HK-2 (cell line): ENCODE measurements around the gene OR52N5.

Source experiments
- DNase-seq: peaks from one replicate; pipeline ENCODE4 v3.0.0-alpha.2; 2018; ENCODE audit not compliant: unreplicated experiment

Gene OR52N5

DNA sequence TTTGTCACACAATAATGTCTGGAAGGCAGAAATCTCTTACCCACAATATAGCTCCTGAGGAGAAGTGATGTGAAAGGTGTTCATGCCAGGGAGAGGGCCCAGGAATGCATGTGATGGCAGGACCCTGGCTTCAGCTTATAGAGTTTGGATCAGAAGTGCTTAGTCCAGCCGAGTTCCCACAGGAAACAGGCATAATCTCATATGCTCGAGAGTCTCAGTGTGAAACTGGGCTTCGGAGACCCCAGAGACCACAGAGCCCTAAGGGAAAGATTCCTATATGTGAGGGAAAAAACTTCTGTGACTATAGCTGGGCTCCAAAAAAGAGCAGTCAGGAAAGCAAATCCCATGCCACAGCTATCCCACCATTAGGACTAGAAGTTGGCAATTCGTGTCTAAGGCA lies at the start of gene OR52N5:
TSS of gene OR52N5 (minus strand) at position 101 of the 400 bp plus-strand sequence. CDS start 4,721 bp downstream, outside the sequence.
- DNase-seq, result no peak

DNA sequence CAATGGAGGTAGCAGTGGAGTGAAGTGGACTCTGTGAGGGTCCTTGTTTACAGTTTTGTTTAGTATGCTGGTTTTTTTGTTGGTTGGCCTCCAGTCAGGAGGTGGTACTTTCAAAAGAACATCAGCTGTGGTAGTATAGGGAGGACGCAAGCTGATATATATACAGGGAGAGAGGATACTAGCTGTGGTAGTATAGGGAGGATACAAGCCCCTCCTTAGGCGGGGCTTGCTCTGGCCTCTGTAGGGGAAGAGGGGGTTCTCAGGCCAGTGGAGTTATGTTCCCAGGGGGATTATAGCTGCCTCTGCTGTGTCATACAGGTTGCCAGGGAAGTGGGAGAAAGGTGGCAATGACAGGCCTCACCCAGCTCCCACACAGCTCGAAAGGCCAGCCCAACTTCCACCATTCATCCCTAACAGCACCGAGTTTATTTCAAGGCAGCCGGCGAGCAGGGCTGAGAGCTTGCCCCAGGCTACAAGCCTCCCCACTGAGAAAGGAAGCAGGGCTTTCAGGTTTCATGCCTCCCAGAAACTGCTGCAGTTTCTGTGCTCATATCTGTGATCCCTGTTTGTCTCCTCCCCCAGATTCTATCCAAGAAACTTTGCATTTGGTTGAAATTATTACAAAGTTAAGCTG lies 48.2 kb upstream of the OR52N5 start:
- no peak for DNase-seq

- DNase-seq, result no peak
These were observed 35.2 kb upstream of the OR52N5 start for GRCh38 chr11:5818245-5818886.

DNA sequence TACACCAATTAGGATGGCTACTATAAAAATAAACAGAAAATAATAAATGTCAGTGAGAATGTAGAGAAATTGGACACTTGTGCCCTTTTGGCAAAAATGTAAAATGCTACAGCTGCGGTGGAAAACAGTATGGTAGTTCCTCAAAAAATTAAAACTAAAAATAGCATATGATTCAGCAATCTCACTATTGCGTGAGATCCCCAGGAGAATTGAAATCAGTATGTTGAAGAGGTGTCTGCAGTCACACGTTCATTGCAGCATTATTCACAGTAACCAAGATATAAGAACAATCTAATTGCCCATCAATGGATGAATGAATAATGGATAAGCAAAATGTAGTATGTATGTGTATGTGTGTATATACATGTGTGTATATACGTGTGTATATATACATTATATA lies 32.4 kb upstream of the OR52N5 start:
- DNase-seq, result no peak

DNA sequence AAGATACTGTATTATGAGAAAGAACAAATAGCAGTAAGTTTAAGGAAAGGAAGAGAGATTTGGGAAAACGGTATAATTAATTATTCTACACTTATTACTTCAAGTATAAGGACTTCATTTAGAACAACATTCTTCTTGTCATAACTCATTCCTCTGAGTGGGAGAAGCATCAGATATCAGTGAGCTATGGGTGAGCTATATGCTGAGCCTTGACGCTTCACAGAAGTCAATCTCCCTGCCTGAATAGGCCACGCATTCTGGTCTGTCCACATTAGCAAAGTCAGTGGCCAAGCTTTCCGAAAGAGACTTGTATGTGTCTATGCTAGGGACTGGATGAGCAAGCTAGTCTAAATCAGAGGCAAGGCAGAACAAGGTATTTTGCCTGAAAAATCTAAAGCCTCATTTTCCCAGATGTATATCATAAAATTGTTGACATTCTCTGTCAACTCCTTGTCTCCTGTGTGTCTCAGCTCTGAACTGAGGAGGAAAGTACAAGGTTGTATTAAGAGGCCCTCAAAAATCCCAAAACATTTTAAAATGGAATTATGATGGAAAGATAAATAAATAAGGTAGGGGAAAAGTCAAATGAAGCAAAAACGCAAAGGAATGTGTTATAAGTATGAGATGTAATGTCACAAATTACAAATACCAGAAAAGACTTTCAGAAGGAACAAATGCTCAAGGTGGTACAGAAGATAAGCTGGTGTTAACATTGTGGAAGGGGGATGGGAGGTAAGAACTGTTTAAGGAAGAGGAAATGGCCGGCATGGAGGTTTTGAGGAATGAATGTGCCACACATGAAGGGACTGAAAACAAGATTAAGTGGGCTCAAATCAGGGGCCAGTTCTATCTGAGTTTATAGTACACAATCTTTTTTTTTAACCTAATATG lies 27.0 kb upstream of the OR52N5 start:
- DNase-seq, result no peak

DNA sequence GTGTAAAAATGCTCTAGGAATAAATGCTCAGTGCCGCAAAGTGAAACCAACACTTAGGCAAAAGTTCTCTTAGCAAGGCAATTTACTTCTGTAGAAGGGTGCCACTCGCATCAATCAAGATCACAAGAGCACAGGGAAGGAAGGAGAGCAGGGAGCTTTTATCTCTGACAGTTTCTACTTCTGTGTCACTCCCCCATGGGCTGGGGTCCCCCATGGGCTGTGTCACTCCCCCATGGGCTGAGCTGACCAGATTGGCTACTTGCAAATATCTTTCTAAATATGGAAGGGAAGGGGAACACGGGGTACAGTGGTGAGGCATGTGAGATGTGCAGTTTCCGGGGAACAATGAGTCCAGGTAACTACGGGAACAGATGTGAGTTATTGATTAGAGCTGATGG lies 26.0 kb upstream of the OR52N5 start:
- DNase-seq, result no peak

DNA sequence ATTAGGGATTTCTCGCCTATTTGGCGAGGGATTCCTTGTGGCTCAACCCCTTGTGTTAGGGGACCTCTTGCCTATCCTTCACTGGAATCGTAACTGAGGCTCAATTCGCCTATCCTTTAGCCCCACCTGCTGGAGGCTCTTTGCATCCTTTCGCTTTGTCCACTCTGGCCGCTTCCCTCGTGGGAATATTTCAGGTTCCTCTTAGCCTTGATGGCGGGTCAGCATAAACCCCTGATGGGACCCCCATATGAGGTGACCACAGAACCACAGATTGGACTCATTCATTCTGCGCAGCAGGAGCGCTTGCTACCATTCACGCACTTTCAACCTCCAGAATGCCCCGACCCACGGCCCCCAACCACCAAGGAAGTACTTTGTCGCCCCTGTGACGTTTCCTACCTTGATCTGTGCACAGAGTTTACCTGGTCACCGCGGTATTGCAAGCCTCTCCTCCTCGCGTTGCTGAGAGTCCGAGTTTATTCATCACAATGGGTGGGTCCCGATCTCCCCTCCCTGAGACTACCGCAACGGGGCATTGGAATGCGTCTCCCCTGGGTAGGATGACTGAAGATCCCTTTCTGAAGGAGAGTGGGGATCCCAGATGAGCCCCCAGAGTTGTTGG lies 25.5 kb upstream of the OR52N5 start, which contains the start of gene OR52N2:
TSS of gene OR52N2 (plus strand) at position 425 of the 622 bp plus-strand sequence. CDS start 11,412 bp downstream, outside the sequence.
- peak; percentile 34 for DNase-seq

DNA sequence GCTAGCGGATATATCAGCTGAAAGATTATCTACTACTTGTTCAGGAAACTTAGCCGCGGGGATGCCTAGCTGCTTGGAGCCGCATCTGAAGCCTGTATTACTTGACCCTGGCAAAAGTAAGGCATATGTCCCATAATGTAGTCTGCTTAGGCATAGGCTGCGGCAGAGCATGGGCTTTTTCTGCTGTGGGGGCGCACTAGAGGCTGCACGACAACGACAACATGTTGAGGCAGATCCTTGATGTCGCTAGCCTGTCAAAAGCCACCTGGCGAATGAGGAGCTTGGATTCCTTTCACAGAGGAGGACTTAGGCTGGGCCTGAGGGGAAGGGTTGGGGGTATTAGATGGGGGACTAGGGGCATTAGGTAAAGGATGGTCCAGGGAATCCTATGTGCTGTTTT lies 24.4 kb upstream of the OR52N5 start:
- DNase-seq, result no peak

DNA sequence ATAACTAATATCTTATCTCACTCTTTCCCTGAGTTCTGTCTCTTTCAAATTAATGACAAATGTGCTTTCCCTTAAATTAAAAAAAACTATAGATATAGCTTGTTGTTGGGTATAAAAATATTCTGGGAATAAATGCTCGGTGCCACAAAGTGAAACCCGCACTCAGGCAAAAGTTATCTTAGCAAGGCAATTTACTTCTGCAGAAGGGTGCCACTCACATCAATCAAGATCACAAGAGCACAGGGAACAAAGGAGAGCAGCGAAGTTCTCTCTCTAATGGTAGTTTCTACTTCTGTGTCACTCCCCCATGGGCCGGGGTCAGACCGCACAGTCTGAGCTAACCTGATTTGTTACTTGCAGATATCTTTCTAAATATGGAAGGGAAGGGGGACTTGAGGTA lies 20.8 kb upstream of the OR52N5 start:
- DNase-seq, result no peak

DNA sequence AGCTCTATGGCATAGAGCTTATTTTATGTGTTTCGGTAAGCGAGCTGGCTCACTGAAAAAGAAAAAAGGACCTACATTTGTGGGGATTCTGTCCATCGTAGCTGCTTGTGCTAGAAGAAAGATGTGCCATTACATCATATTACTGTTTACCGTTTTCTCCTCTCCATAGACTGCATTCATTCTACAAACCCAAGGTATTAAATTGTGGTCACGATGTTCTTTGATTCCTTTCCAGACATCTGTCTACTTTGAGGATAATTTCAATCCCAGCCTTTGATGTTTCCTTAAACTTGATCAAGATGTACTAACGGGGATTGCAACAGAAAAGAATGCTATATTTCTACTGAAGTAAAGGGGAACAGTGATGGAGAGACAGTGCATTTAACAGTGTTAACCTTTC lies 13.4 kb upstream of the OR52N5 start:
- DNase-seq, result no peak

DNA sequence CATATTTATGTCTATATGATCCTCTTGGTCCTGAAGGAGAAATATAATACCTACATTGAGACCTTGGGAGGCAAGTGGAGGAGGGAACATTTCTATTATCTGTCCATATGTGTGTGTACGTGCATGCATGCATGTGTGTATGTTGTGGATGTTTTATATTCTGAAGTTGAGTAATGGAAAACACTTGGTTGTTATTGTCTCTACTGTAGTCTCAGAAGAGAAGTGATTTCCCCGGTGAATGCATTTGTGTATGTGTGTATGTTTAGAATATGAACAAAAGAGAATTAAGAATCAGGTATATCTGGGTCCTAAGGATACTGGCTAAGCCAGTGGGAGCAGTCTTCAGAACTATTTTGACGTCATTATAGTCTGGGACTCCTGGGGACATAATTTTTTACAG lies 8.0 kb upstream of the OR52N5 start, which contains the start of gene OR52N1:
TSS of gene OR52N1 (minus strand) at position 101 of the 400 bp plus-strand sequence. CDS start 2,449 bp downstream, outside the sequence.
- no peak for DNase-seq

GRCh38 chr11:5767056-5767455 lies 16.1 kb downstream of the OR52N5 start:
- no peak for DNase-seq

DNA sequence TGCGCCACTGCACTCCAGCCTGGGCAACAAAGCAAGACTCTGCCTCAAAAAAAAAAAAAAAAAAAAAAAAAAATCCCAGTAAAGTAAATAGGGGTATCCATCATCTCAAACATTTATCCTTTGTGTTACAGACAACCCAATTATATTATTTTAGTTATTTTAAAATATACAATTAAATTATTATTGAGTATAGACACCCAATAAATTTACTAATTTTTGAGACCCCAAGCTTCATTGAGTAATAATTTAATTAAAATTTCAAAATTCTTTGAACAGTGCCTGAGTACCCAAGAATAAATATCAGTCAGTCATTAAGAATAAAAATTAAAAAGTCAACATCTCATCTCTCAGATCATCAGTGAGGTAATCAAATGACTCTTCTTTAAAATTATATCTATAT lies 29.2 kb downstream of the OR52N5 start, which contains the start of gene OR52N4:
TSS of gene OR52N4 (plus strand) at position 301 of the 400 bp plus-strand sequence. CDS start 498 bp downstream, outside the sequence.
- no peak for DNase-seq

DNA sequence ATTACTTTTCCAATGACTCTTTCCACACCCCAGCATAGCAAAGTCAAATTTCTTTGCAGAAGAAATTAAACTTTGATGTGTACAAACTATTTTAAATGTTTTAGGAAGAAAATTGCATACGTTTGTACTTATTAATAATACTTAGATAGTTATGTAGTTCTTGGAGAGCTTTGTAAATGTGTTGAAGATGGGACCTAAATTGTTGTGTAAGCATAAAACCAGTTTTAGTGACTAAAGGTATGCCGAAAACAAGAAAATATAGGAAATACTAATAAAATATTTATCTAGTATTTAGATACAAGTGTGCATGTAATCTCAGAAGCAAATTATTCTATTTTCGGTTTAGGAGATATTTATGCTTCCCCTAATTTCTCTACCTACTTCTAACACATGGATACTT lies 33.3 kb downstream of the OR52N5 start:
- no peak for DNase-seq

GRCh38 chr11:5746614-5747013 lies 36.5 kb downstream of the OR52N5 start:
- no peak for DNase-seq

DNA sequence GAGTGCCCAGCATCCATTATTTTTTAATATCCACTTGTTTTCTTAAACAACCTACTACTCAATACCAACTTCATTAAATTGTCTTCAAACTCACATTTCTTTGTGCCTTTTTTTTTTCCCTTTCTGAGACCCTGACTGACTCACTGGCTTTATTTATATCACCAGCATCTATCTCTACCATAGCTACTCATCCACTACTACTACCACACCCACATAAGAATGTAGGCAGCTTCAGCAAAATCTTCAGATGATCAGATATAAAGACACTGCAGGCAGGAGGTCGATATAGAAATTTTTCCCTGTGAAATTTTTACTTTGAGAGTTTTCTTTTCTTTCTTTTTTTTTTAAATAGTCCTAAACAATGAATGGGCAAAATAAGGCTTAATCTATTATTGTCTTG lies 44.7 kb downstream of the OR52N5 start:
- DNase-seq, result no peak

DNA sequence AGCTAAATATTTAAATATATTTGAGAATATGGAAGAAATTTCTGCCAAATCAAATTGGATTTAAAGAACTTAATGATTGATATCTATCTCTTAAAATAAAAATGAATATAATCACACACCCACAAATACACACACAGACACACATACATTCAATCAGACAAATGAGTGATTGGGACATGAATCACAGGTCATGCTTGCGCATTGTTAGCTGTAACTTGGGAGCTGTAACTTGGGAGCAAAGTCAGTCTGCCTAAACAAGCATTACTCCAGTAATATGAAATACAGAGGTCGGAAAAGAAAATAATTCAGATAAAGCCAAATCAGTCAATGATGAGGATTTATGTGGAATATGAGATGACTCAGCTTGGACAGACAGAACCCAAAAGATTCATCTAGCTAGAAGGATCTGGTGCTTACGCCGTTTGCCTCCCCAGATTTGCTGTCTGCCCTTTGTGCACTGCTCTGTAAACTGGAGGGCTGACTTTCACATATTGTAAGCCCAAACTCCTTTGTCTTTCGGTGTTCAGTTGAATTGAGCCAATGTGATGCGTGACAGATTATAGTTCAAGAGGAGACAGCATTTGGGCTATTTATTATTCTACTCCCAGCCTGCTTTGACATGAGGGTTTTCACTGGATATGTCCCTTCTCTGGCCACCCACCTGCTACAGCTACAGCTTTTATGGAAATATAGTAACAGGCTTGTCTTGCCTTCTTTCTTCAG lies 45.3 kb downstream of the OR52N5 start:
- DNase-seq, result no peak

- DNase-seq, result no peak
These were observed 46.1 kb downstream of the OR52N5 start for GRCh38 chr11:5737091-5737490.

DNA sequence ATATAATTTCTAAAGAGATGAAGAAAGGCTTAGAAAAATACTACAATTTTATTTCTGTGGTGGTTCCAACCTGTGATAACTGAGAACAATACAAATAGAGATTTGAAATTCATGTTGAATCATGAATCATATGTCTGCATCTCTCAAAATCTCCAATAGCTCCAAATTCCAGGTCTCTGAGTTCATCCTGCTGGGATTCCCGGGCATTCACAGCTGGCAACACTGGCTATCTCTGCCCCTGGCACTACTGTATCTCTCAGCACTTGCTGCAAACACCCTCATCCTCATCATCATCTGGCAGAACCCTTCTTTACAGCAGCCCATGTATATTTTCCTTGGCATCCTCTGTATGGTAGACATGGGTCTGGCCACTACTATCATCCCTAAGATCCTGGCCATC lies 46.8 kb downstream of the OR52N5 start, which contains the start of gene OR56B1:
TSS of gene OR56B1 (plus strand) at position 53 of the 400 bp plus-strand sequence. CDS start at position 122, 69 bp downstream.
- no peak for DNase-seq

DNA sequence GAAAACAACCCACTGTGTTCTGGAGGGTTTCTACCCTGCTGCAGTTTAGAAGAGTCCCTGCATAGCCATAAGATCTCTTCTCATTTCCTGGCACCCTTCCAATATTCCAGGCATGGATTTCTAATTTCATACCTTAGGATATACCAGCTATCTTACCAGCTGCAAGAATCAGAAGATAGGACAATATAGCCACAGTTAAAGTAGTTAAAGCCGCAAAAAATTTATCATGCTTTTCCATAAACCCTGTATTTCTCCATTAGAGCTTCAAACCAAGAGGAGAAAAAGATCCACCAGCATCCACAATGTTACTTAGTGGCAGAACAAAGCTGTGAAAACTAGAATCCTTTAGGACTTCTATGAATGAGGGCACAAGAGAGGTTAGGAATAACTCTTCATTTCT lies 55.5 kb downstream of the OR52N5 start:
- no peak for DNase-seq

DNA sequence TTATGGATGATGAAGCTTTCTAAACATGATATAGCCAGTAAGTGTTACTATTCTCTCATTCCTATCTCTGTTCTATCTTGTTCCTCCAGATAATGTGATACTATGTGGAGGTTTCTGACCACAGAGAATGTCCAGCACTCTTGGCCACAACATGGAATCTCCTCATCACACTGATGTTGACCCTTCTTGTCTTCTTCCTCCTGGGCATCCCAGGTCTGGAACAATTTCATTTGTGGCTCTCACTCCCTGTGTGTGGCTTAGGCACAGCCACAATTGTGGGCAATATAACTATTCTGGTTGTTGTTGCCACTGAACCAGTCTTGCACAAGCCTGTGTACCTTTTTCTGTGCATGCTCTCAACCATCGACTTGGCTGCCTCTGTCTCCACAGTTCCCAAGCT lies 56.8 kb downstream of the OR52N5 start:
- DNase-seq, result no peak
